Ecto neural progenitor cell (in vitro differentiated cells): ENCODE data around the gene LRRC3C.

Source experiments
- DNase-seq: peaks from one replicate; pipeline ENCODE4 v3.0.0-alpha.2; 2018; ENCODE audit warnings: low spot score

LRRC3C gene

GRCh38 chr17:39980351-39981206 lies 53.0 kb downstream of the LRRC3C start, which contains the start of gene PSMD3:
Gene PSMD3, plus strand, starts transcription at chr17:39980807. Its CDS starts 164 bp downstream, at chr17:39980971.
- DNase-seq = peak; percentile 100

DNA sequence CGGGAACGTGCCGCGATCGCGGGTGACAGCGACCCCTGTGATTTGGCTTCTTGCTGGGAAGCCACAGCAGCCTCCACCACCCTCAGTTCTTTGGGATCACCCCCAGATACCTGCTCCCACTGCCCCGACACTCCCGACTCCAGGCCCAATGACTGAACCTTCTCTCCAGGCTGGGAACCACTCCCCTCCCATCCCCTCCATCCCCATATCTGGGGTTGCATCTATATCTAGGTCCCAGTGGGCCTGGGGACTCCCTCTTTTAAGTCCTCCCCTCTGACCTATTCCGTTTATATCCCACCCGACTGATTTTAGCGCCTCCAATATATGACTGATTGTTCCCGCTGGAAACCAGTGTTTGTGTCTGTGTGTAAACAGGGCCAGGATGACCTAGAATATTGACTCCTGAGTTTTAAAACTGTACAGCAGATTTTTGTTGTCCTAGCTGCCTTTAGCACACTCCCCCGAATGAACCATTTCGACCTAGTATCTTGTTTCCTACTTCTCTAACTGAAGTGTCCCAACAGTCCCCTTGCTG lies 53.7 kb downstream of the LRRC3C start:
- DNase-seq = no peak

- DNase-seq = no peak
Measured at GRCh38 chr17:39981766-39982375, 54.3 kb downstream of the LRRC3C start.

GRCh38 chr17:39988206-39988810 lies 60.8 kb downstream of the LRRC3C start:
- DNase-seq = no peak

GRCh38 chr17:39994448-39994847 lies 66.9 kb downstream of the LRRC3C start:
- no peak for DNase-seq
